SK-N-SH (cell line): ENCODE results near the gene SPIRE2.
"Not testable (repeated sequence)": the region's sequence is repeated elsewhere in the genome, so short reads cannot be mapped to it uniquely, and the experiment has no call there.

Experiments
- CHD2 ChIP-seq: fragments of 150-350 bp; IDR thresholded peaks from 2 replicates; pipeline ENCODE4 v1.6.1; 2018; ENCODE audit warnings: low read length; ENCODE audit not compliant: partially characterized antibody
- SIN3A ChIP-seq: IDR thresholded peaks from 2 replicates; pipeline ENCODE4 v1.6.1; 2012; ENCODE audit warnings: low read depth, mild to moderate bottlenecking, low read length, moderate library complexity, borderline replicate concordance
- SMC3 ChIP-seq: IDR thresholded peaks from 2 replicates; pipeline ENCODE4 v1.6.1; 2012; ENCODE audit warnings: low read depth, low read length, improper control_type of control experiment
- TF ChIP-seq, protein P1 (sequence below): IDR thresholded peaks from 2 replicates; pipeline ENCODE4 v1.6.1; 2012; ENCODE audit warnings: mild to moderate bottlenecking, low read depth, low read length, moderate library complexity

DNA sequence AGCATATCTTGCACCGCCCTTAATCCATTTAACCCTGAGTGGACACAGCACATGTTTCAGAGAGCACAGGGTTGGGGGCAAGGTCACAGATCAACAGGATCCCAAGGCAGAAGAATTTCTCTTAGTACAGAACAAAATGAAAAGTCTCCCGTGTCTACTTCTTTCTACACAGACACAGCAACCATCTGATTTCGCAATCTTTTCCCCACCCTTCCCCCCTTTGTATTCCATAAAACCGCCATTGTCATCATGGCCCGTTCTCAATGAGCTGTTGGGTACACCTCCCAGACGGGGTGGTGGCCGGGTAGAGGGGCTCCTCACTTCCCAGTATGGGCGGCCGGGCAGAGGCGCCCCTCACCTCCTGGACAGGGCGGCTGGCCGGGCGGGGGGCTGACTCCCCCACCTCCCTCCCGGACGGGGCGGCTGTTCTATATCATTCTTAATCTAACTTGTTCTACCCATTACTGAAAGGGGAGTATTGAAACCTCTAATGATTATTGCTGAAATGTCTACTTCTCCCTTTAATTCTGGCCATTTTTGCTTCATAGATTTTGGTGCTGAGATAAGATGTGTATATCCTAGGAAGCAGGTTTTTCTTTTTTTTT, 21.6 kb upstream of the SPIRE2 start:
- TF ChIP-seq, protein P1, sequence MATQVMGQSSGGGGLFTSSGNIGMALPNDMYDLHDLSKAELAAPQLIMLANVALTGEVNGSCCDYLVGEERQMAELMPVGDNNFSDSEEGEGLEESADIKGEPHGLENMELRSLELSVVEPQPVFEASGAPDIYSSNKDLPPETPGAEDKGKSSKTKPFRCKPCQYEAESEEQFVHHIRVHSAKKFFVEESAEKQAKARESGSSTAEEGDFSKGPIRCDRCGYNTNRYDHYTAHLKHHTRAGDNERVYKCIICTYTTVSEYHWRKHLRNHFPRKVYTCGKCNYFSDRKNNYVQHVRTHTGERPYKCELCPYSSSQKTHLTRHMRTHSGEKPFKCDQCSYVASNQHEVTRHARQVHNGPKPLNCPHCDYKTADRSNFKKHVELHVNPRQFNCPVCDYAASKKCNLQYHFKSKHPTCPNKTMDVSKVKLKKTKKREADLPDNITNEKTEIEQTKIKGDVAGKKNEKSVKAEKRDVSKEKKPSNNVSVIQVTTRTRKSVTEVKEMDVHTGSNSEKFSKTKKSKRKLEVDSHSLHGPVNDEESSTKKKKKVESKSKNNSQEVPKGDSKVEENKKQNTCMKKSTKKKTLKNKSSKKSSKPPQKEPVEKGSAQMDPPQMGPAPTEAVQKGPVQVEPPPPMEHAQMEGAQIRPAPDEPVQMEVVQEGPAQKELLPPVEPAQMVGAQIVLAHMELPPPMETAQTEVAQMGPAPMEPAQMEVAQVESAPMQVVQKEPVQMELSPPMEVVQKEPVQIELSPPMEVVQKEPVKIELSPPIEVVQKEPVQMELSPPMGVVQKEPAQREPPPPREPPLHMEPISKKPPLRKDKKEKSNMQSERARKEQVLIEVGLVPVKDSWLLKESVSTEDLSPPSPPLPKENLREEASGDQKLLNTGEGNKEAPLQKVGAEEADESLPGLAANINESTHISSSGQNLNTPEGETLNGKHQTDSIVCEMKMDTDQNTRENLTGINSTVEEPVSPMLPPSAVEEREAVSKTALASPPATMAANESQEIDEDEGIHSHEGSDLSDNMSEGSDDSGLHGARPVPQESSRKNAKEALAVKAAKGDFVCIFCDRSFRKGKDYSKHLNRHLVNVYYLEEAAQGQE: not testable (repeated sequence)
- TF ChIP-seq SMC3, CHD2, SIN3A: not testable (repeated sequence)
